Caco-2 (cell line): ENCODE results near the gene TENM3. TPM values are rescaled to one million over a fixed set of nuclear protein-coding genes. Genes with fewer than 3 reads are reported as not detected.

Experiments
- BruUV-seq: library from RNA; stranded (reverse); fragments of 400-500 nt; replicated peaks from 2 replicates; lab custom pipeline; 2021; lab: Mats Ljungman, UMichigan
- CTCF ChIA-PET: fragments of 300-600 bp; sonication (Branson Sonifier 250); formaldehyde crosslinking; loops from one replicate; lab custom pipeline; 2022; ENCODE audit warnings: antibody characterized with exemption; lab: Charles Lee
- POLR2A ChIA-PET: fragments of 300-600 bp; sonication (Branson Sonifier 250); formaldehyde crosslinking; loops from one replicate; lab custom pipeline; 2022; ENCODE audit warnings: antibody characterized with exemption; lab: Charles Lee
- DNase-seq, 2 experiments: peaks; one replicate each; pipeline versions ENCODE4 v3.0.0 to v3.0.0-alpha.2; 2020 to 2022
- H3K27me3 ChIP-seq: replicated peaks from 2 replicates; pipeline ENCODE4 v1.6.0; 2011; ENCODE audit warnings: low read length; ENCODE audit not compliant: control insufficient read depth, insufficient read depth
- H3K36me3 ChIP-seq: 2 replicates; pipeline ENCODE4 v1.5.1; 2011; ENCODE audit warnings: low read length; ENCODE audit not compliant: control insufficient read depth, insufficient read depth
- H3K4me1 ChIP-seq: fragments of 250-450 bp; sonication (Bioruptor Pico); 2 replicates; pipeline ENCODE4 v1.5.1; 2020; ENCODE audit warnings: mild to moderate bottlenecking
- H3K4me3 ChIP-seq: 2 replicates; pipeline ENCODE4 v1.5.1; 2011; ENCODE audit warnings: low read depth, mild to moderate bottlenecking, control low read depth, low read length
- H3K9me3 ChIP-seq: fragments of 250-450 bp; sonication (Bioruptor Pico); 2 replicates; pipeline ENCODE4 v1.5.1; 2020; ENCODE audit warnings: mild to moderate bottlenecking, moderate library complexity
- H3K27ac Mint-ChIP-seq: one replicate; pipeline ENCODE4 v1.8.0; 2022; ENCODE audit warnings: mixed read lengths; ENCODE audit not compliant: unreplicated experiment
- H3K27me3 Mint-ChIP-seq: one replicate; pipeline ENCODE4 v1.8.0; 2022; ENCODE audit warnings: mixed read lengths; ENCODE audit not compliant: insufficient read depth, unreplicated experiment
- H3K36me3 Mint-ChIP-seq: one replicate; pipeline ENCODE4 v1.8.0; 2022; ENCODE audit warnings: mild to moderate bottlenecking, mixed read lengths; ENCODE audit not compliant: insufficient read depth, unreplicated experiment
- H3K4me1 Mint-ChIP-seq: one replicate; pipeline ENCODE4 v1.8.0; 2022; ENCODE audit warnings: low read depth, mixed read lengths; ENCODE audit not compliant: unreplicated experiment
- H3K4me3 Mint-ChIP-seq: one replicate; pipeline ENCODE4 v1.8.0; 2022; ENCODE audit warnings: mild to moderate bottlenecking, moderate library complexity, mixed read lengths; ENCODE audit not compliant: unreplicated experiment
- H3K9me3 Mint-ChIP-seq: one replicate; pipeline ENCODE4 v1.8.0; 2022; ENCODE audit warnings: mixed read lengths; ENCODE audit not compliant: unreplicated experiment
- CTCF ChIP-seq, 2 experiments: fragments of 200-600 bp in 1 of 2; IDR thresholded peaks; 1 replicate in 1 of 2; 2 replicates in 1 of 2; pipeline versions ENCODE4 v1.5.1 to v1.8.0; 2011 to 2022; ENCODE audit warnings: antibody characterized with exemption in 1 of 2, control low read depth in 1 of 2, inconsistent platforms in 1 of 2, low read depth in 1 of 2, low read length in 1 of 2, mild to moderate bottlenecking in 1 of 2, moderate library complexity in 1 of 2; ENCODE audit not compliant: insufficient read depth in 1 of 2, severe bottlenecking in 1 of 2, unreplicated experiment in 1 of 2
- intact Hi-C: fragments of 100-400 bp; cut with micrococcal nuclease; formaldehyde crosslinking; loops from one replicate; pipeline ENCODE4 v1.10.0; 2022; ENCODE audit not compliant: unreplicated experiment
- total RNA-seq: library from RNA; stranded (reverse); gene quantifications from 2 replicates; pipeline ENCODE4 v1.2.3, GENCODE V29; 2022

The TENM3 gene
- total RNA-seq, 1 experiment from 2014 or later: 94.7 TPM

- H3K9me3 Mint-ChIP-seq: no peaks in the 10 kb centered on the region
- TF ChIP-seq CTCF (IDR thresholded peaks at IDR 0.05; ENCODE audit: insufficient read depth in 1 of 2, low read depth in 1 of 2, low read length in 1 of 2, severe bottlenecking in 1 of 2, unreplicated experiment in 1 of 2): no peak
- no peak for DNase-seq
- H3K36me3 Mint-ChIP-seq: peaks cover 6% of the 10 kb centered on the region
- ChIA-PET POLR2A (no interaction called here), CTCF (no interaction called here)
- Histone ChIP-seq H3K9me3 (0 out of 2 replicates have a peak, but pooled peaks cover 6% of the 10 kb centered on the region), H3K36me3 (no peaks in the 10 kb centered on the region), H3K4me3 (no peak overlapping the region), H3K4me1 (no peaks in the 10 kb centered on the region), H3K27me3 (no peaks in the 10 kb centered on the region)
- intact Hi-C loops: no loop called here
- H3K27ac Mint-ChIP-seq: no peak overlapping the region
- no peaks in the 10 kb centered on the region for H3K4me1 Mint-ChIP-seq
- BruUV-seq: no TSS peak
- H3K4me3 Mint-ChIP-seq: no peak overlapping the region
- H3K27me3 Mint-ChIP-seq: no peaks in the 10 kb centered on the region
These were observed 605.5 kb downstream of the TENM3 start for GRCh38 chr4:182848685-182849084.
